HEK293 (cell line): Measurements from ENCODE around the gene CTLA4.

Source experiments
- CTCF ChIA-PET: fragments of 350-600 bp; formaldehyde crosslinking; extraction: SDS; loops from one replicate; lab custom pipeline; 2021; ENCODE audit warnings: antibody characterized with exemption; lab: Yijun Ruan, JAX
- POLR2A ChIA-PET: fragments of 300-600 bp; formaldehyde crosslinking; extraction: SDS; loops from one replicate; lab custom pipeline; 2020; ENCODE audit warnings: antibody characterized with exemption, inconsistent platforms; lab: Yijun Ruan, JAX
- H3K27ac ChIP-seq: fragments of 200-500 bp; sonication (Bioruptor generic); 2 replicates; pipeline ENCODE4 v1.5.1; 2014; ENCODE audit warnings: low read depth, low read length, control low read depth, inconsistent platforms; ENCODE audit errors: extremely low read depth
- H3K36me3 ChIP-seq, 2 experiments: fragments of 200-500 bp in 1 of 2; sonication (Bioruptor generic) in 1 of 2; 1 replicate in 1 of 2; 2 replicates in 1 of 2; pipeline ENCODE4 v1.5.1; 2014 to 2017; ENCODE audit warnings: inconsistent platforms in 2 of 2, low read length in 2 of 2; ENCODE audit not compliant: control insufficient read depth in 2 of 2, insufficient read depth in 1 of 2
- H3K4me1 ChIP-seq: fragments of 200-500 bp; sonication (Bioruptor generic); 2 replicates; pipeline ENCODE4 v1.5.1; 2014; ENCODE audit warnings: mild to moderate bottlenecking, low read length, inconsistent platforms; ENCODE audit not compliant: control insufficient read depth, insufficient read depth
- H3K4me3 ChIP-seq: 2 replicates; pipeline ENCODE4 v1.5.1; 2011; ENCODE audit warnings: low read depth, mild to moderate bottlenecking, control low read depth, low read length, moderate library complexity
- H3K9me3 ChIP-seq: fragments of 200-500 bp; sonication (Bioruptor generic); 2 replicates; pipeline ENCODE4 v1.5.1; 2014; ENCODE audit warnings: low read depth, low read length, inconsistent platforms; ENCODE audit not compliant: control insufficient read depth, insufficient read depth
- AEBP2 ChIP-seq: fragments of 450-650 bp; formaldehyde crosslinking; IDR thresholded peaks from 2 replicates; pipeline ENCODE4 v1.5.1; 2016; ENCODE audit warnings: missing biosample characterization, missing genetic modification characterization, borderline replicate concordance
- FEZF1 ChIP-seq: fragments of 450-650 bp; formaldehyde crosslinking; IDR thresholded peaks from 2 replicates; pipeline ENCODE4 v1.5.1; 2016; ENCODE audit warnings: missing biosample characterization, missing genetic modification characterization
- HOXA7 ChIP-seq: sonication (generic); formaldehyde crosslinking; IDR thresholded peaks from 2 replicates; pipeline ENCODE4 v1.8.1; 2022; ENCODE audit warnings: missing genetic modification reagents, borderline replicate concordance
- KLF10 ChIP-seq: fragments of 450-650 bp; IDR thresholded peaks from 2 replicates; pipeline ENCODE4 v1.5.1; 2018; ENCODE audit warnings: missing biosample characterization, mild to moderate bottlenecking, missing genetic modification characterization
- PRDM1 ChIP-seq: fragments of 450-650 bp; formaldehyde crosslinking; IDR thresholded peaks from 2 replicates; pipeline ENCODE4; 2016; ENCODE audit warnings: missing biosample characterization, missing genetic modification characterization
- PRDM10 ChIP-seq: fragments of 450-650 bp; formaldehyde crosslinking; IDR thresholded peaks from 2 replicates; pipeline ENCODE4 v1.5.1; 2016; ENCODE audit warnings: missing biosample characterization, missing genetic modification characterization
- SP2 ChIP-seq: fragments of 450-650 bp; formaldehyde crosslinking; IDR thresholded peaks from 2 replicates; pipeline ENCODE4 v1.5.1; 2016; ENCODE audit warnings: missing biosample characterization, missing genetic modification characterization
- ZNF16 ChIP-seq: fragments of 450-650 bp; formaldehyde crosslinking; IDR thresholded peaks from 2 replicates; pipeline ENCODE4 v1.5.1; 2016; ENCODE audit warnings: low read depth, missing biosample characterization, missing genetic modification characterization
- ZNF2 ChIP-seq: fragments of 450-650 bp; formaldehyde crosslinking; IDR thresholded peaks from 2 replicates; pipeline ENCODE4 v1.5.1; 2016; ENCODE audit warnings: missing biosample characterization, missing genetic modification characterization
- ZNF335 ChIP-seq: fragments of 450-650 bp; formaldehyde crosslinking; conservative IDR thresholded peaks from 2 replicates; pipeline ENCODE4 v1.5.1; 2016; ENCODE audit warnings: missing biosample characterization, missing genetic modification characterization
- ZNF354C ChIP-seq: fragments of 450-650 bp; formaldehyde crosslinking; IDR thresholded peaks from 2 replicates; pipeline ENCODE4 v1.5.1; 2016; ENCODE audit warnings: missing biosample characterization, missing genetic modification characterization, low read depth, borderline replicate concordance
- ZNF398 ChIP-seq: fragments of 450-650 bp; formaldehyde crosslinking; IDR thresholded peaks from 2 replicates; pipeline ENCODE4 v1.5.1; 2017; ENCODE audit warnings: missing biosample characterization, missing genetic modification characterization
- ZNF692 ChIP-seq: fragments of 450-650 bp; formaldehyde crosslinking; IDR thresholded peaks from 2 replicates; pipeline ENCODE4 v1.5.1; 2016; ENCODE audit warnings: missing biosample characterization, missing genetic modification characterization
- ZNF791 ChIP-seq: fragments of 450-650 bp; formaldehyde crosslinking; IDR thresholded peaks from 2 replicates; pipeline ENCODE4 v1.5.1; 2016; ENCODE audit warnings: missing biosample characterization, missing genetic modification characterization
- ZSCAN5A ChIP-seq: fragments of 450-650 bp; formaldehyde crosslinking; IDR thresholded peaks from 2 replicates; pipeline ENCODE4 v1.5.1; 2016; ENCODE audit warnings: missing biosample characterization, missing genetic modification characterization

CTLA4 gene

GRCh38 chr2:203909974-203910373 lies 42.4 kb downstream of the CTLA4 start:
- Histone ChIP-seq H3K36me3 (no peaks in the 10 kb centered on the region), H3K9me3 (no peaks in the 10 kb centered on the region), H3K27ac (no peak overlapping the region), H3K4me1 (no peaks in the 10 kb centered on the region), H3K4me3 (no peak overlapping the region)
- TF ChIP-seq ZNF16 (no peak), SP2 (tag by site-specific recombination) (no peak), ZNF2 (tag by site-specific recombination) (no peak), ZNF791 (tag by site-specific recombination) (no peak), FEZF1 (tag by site-specific recombination) (no peak), AEBP2 (tag by site-specific recombination) (no peak), ZNF398 (tag by site-specific recombination) (no peak), ZNF335 (tag by site-specific recombination) (0 out of 2 replicates have a peak, but pooled peaks have one; percentile 14), ZSCAN5A (tag by site-specific recombination) (no peak), KLF10 (tag by site-specific recombination) (no peak), ZNF692 (tag by site-specific recombination) (no peak), PRDM10 (tag by site-specific recombination) (peak; percentile 80)
- ChIA-PET POLR2A (no interaction called here), CTCF (interaction anchor here (0.5 to 2.0 kb wide), 10 partner anchors 8 to 685 kb away, joined by 3 to 13 read pairs (median 4); no protein-coding TSS in a partner anchor)

- Histone ChIP-seq H3K4me3 (no peak overlapping the region), H3K9me3 (no peaks in the 10 kb centered on the region), H3K36me3 (no peaks in the 10 kb centered on the region), H3K27ac (no peak overlapping the region), H3K4me1 (no peaks in the 10 kb centered on the region)
- CTCF ChIA-PET, result no interaction called here
- no peak for TF ChIP-seq ZNF354C (tag by site-specific recombination)
- peak; percentile 66 for TF ChIP-seq PRDM1
- no peak for TF ChIP-seq HOXA7 (CRISPR knock-in tag)
- POLR2A ChIA-PET, result no interaction called here
Observed at GRCh38 chr2:203913947-203914346, 46.4 kb downstream of the CTLA4 start.
